DOHH2 (cell line): ENCODE results near the gene GGA1.
A peak's percentile ranks its signal among the peaks of the same experiment; 100 is the strongest.

Experiments used
- H3F3A ChIP-seq: fragments of 200-600 bp; sonication (generic), shearing (Covaris generic); 2 replicates; pipeline ENCODE4 v1.6.0; 2016; ENCODE audit warnings: antibody characterized with exemption, mild to moderate bottlenecking; ENCODE audit not compliant: control insufficient read depth, insufficient read depth
- H3K27ac ChIP-seq: fragments of 200-600 bp; sonication (generic); 2 replicates; pipeline ENCODE4 v1.5.1; 2014; ENCODE audit warnings: low read depth, mild to moderate bottlenecking, low read length, moderate library complexity
- H3K27me3 ChIP-seq: fragments of 200-600 bp; sonication (generic); 2 replicates; pipeline ENCODE4 v1.6.1; 2014; ENCODE audit warnings: mild to moderate bottlenecking, low read length, mixed read lengths; ENCODE audit not compliant: control insufficient read depth
- H3K36me3 ChIP-seq: fragments of 200-600 bp; sonication (generic); 2 replicates; pipeline ENCODE4 v1.6.1; 2014; ENCODE audit warnings: mild to moderate bottlenecking, low read length, moderate library complexity, mixed read lengths; ENCODE audit not compliant: control insufficient read depth
- H3K4me1 ChIP-seq: fragments of 200-600 bp; sonication (generic); 2 replicates; pipeline ENCODE4 v1.6.1; 2014; ENCODE audit warnings: mild to moderate bottlenecking, low read length, mixed read lengths; ENCODE audit not compliant: control insufficient read depth
- H3K4me2 ChIP-seq: fragments of 200-600 bp; sonication (generic); 2 replicates; pipeline ENCODE4 v1.6.0; 2014; ENCODE audit warnings: mild to moderate bottlenecking, low read length, moderate library complexity
- H3K4me3 ChIP-seq: fragments of 200-600 bp; sonication (generic); 2 replicates; pipeline ENCODE4 v1.5.1; 2014; ENCODE audit warnings: mild to moderate bottlenecking, low read length, mixed read lengths
- H3K79me2 ChIP-seq: fragments of 200-600 bp; sonication (generic); 2 replicates; pipeline ENCODE4 v1.6.1; 2014; ENCODE audit warnings: mild to moderate bottlenecking, low read length, mixed read lengths; ENCODE audit not compliant: control insufficient read depth
- H3K9me2 ChIP-seq: fragments of 200-600 bp; sonication (generic); replicated peaks from 2 replicates; pipeline ENCODE4 v1.6.1; 2014; ENCODE audit warnings: mild to moderate bottlenecking, low read length, mixed read lengths; ENCODE audit not compliant: control insufficient read depth
- H3K9me3 ChIP-seq: fragments of 200-600 bp; sonication (generic); 2 replicates; pipeline ENCODE4 v1.6.1; 2014; ENCODE audit warnings: antibody characterized with exemption, low read length, mixed read lengths; ENCODE audit not compliant: control insufficient read depth, insufficient read depth
- H4K20me1 ChIP-seq: fragments of 200-600 bp; sonication (generic); 2 replicates; pipeline ENCODE4 v1.6.0; 2014; ENCODE audit warnings: low read depth, mild to moderate bottlenecking, antibody characterized with exemption, low read length, moderate library complexity; ENCODE audit not compliant: control insufficient read depth, insufficient read depth
- CTCF ChIP-seq: fragments of 200-600 bp; sonication (generic); IDR thresholded peaks from one replicate; pipeline ENCODE4 v1.5.1; 2014; ENCODE audit warnings: antibody characterized with exemption, mild to moderate bottlenecking, low read depth, low read length; ENCODE audit not compliant: poor library complexity, severe bottlenecking
- EZH2phosphoT487 ChIP-seq: fragments of 200-600 bp; sonication (generic); IDR thresholded peaks from 2 replicates; pipeline ENCODE4 v1.6.1; 2017; ENCODE audit warnings: borderline replicate concordance, mild to moderate bottlenecking, antibody characterized with exemption, low read length, moderate library complexity, mixed read lengths

GGA1 gene

GRCh38 chr22:37610480-37611129, 2.0 kb downstream of the GGA1 start:
- no peaks in the 10 kb centered on the region for H4K20me1 ChIP-seq
- H3F3A ChIP-seq: peaks cover 11% of the 10 kb centered on the region
- H3K36me3 ChIP-seq: peaks cover 46% of the 10 kb centered on the region
- peaks cover 44% of the 10 kb centered on the region for H3K79me2 ChIP-seq
- no peaks in the 10 kb centered on the region for H3K9me3 ChIP-seq
- TF ChIP-seq EZH2phosphoT487 (no peak), CTCF (no peak)
- peak overlapping the region; percentile 98 for H3K4me3 ChIP-seq
- peak overlapping the region; percentile 95; the same call in 1 of the 2 replicates for H3K27ac ChIP-seq
- peaks cover 35% of the 10 kb centered on the region for H3K4me1 ChIP-seq
- no peaks in the 10 kb centered on the region for H3K27me3 ChIP-seq
- peak overlapping the region; percentile 95 for H3K4me2 ChIP-seq
- no peaks in the 10 kb centered on the region for H3K9me2 ChIP-seq

- peak overlapping the region; percentile 95 for H3K4me2 ChIP-seq
- H3K4me1 ChIP-seq: peaks cover 38% of the 10 kb centered on the region
- no peaks in the 10 kb centered on the region for H3K9me2 ChIP-seq
- H3K79me2 ChIP-seq: peaks cover 44% of the 10 kb centered on the region
- H4K20me1 ChIP-seq: no peaks in the 10 kb centered on the region
- no peak for TF ChIP-seq EZH2phosphoT487
- TF ChIP-seq CTCF: no peak
- H3K4me3 ChIP-seq: peak overlapping the region; percentile 98
- H3K9me3 ChIP-seq: no peaks in the 10 kb centered on the region
- H3K27me3 ChIP-seq: no peaks in the 10 kb centered on the region
- H3K27ac ChIP-seq: no peak overlapping the region
- H3K36me3 ChIP-seq: peaks cover 49% of the 10 kb centered on the region
- peaks cover 11% of the 10 kb centered on the region for H3F3A ChIP-seq
These were observed 2.6 kb downstream of the GGA1 start for GRCh38 chr22:37611207-37611606.

DNA sequence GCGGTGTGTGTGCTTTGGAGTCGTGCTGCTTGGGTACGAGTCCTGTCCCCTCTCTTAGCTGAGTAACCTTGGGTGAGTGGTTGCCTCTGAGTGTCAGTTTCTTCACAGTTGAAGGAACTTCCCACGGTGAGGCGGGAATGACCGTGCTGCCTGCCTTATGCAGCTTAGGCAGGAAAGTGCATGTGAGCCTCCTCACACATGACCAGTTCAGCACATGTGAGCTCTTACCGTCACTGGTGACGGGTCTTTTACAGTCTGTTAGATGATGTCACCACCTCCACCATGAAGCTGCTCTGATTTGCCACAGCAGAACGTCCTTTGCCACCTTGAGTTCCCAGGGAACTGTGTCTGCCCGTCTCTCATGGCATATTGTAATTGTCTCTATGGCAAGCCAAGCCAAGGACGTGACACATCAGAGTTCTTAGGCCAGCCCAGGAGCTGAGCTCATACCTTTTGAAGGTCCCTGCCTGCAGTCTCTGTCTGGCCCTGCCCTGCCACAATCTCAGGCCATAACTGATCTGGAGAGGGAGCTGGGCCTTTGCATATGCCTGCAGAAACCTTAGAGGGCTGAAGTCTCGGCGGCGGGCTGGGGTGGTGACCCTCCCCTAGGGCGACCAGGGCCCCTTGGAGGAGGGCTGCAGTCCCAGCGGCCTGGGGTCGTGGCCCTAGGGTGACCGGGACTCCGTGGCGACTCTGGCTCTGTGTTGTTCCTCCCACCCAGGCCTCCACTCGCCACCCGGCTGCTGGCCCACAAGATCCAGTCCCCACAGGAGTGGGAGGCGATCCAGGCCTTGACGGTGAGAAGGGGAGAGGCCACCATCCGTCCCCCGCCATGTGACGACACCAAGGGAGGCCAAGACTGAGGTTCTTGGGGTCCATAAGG, 7.8 kb downstream of the GGA1 start:
- Histone ChIP-seq H3K4me1 (peaks cover 41% of the 10 kb centered on the region), H3K9me3 (no peaks in the 10 kb centered on the region), H3K36me3 (peaks cover 78% of the 10 kb centered on the region), H4K20me1 (no peaks in the 10 kb centered on the region), H3K4me3 (no peak overlapping the region), H3F3A (peaks cover 6% of the 10 kb centered on the region; the same call in 1 of the 2 replicates), H3K27ac (peak overlapping the region; percentile 94), H3K4me2 (no peak overlapping the region), H3K79me2 (peaks cover 31% of the 10 kb centered on the region), H3K9me2 (no peaks in the 10 kb centered on the region), H3K27me3 (no peaks in the 10 kb centered on the region)
- TF ChIP-seq CTCF: no peak
- TF ChIP-seq EZH2phosphoT487: no peak
